IPS-11a (cell line): Measurements from ENCODE around the gene MDN1.
"Not testable (repeated sequence)": the region's sequence is repeated elsewhere in the genome, so short reads cannot be mapped to it uniquely, and the experiment has no call there.

Experiments
- H3K4me3 ChIP-seq: one replicate; pipeline ENCODE4 v1.5.1; 2013; ENCODE audit warnings: low read depth, low read length, control low read depth

MDN1 gene

DNA sequence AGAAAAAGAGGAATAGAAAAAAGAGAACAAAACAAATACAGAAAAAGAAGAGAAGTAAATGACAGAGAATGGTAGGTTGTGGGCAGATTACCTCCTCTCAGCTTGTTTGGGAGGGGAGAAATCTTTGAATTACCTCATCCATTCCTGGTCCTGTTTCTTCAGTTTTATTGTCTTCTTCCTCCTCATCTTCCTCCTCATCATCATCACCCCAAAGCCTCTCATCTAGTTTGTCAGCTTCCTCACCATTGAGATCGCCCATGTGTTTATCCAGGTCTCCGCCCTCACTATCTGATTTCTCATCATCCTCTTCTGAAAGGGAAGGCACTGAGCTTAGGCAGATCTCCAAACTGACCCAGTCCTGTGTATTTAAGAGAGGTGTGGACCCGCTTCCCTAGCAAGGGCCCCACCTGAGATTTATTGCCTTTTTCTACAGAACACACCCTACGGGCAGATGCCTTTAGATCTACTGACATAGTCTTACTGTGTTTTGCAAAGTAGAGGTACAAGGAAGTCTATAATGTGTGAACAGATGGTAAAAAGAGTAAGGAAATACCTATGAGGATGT lies 156.9 kb downstream of the MDN1 start:
- H3K4me3 ChIP-seq, result no peak overlapping the region

GRCh38 chr6:89661559-89661958 lies 158.0 kb downstream of the MDN1 start:
- H3K4me3 ChIP-seq, result no peak overlapping the region

DNA sequence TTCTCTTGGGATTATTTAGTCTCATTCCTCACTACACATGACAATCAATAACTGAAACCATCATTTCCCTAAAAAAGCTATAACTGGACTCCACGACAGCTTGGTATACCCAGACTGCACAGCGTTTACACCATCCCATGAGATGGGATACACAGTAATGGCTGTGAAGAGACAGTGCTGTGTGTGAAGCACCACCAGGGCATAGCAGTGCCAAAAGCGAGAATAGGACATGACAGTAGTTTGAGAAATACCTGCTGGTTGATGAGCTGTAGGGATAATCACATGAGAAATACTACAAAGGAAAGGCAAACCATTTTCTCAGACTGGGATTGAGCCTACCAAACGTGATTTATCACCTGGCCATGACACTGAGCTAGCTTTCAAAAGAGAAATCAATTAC lies 158.6 kb downstream of the MDN1 start:
- H3K4me3 ChIP-seq, result no peak overlapping the region

GRCh38 chr6:89657445-89658158 lies 162.0 kb downstream of the MDN1 start:
- H3K4me3 ChIP-seq, result no peak overlapping the region

- H3K4me3 ChIP-seq, result no peak overlapping the region
Measured at GRCh38 chr6:89655122-89655521, 164.5 kb downstream of the MDN1 start.

- H3K4me3 ChIP-seq, result no peak overlapping the region
Measured at GRCh38 chr6:89650579-89650978, 169.0 kb downstream of the MDN1 start.

- no peak overlapping the region for H3K4me3 ChIP-seq
Measured at GRCh38 chr6:89649682-89650081, 169.9 kb downstream of the MDN1 start.

- H3K4me3 ChIP-seq, result no peak overlapping the region
Measured at GRCh38 chr6:89644864-89645263, 174.7 kb downstream of the MDN1 start.

DNA sequence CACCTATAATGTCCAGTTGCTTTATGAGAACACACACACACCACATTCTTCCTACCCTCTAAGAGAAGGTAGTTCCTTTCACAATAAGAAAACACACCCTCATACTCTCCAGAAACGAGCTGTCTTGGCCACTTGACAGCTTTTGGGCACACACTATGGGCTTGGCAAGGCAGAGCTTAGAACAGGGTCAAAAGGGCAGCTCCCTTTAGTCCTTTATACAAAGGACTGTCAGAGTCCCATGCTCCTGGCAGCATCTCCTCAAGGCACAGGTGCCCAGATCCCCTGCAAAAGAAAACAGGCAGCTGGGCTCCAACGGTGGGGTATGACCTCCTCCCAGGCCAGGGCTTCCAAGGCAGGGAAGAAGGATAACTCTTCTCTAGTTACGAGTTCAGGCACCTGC lies 176.2 kb downstream of the MDN1 start:
- H3K4me3 ChIP-seq, result no peak overlapping the region

DNA sequence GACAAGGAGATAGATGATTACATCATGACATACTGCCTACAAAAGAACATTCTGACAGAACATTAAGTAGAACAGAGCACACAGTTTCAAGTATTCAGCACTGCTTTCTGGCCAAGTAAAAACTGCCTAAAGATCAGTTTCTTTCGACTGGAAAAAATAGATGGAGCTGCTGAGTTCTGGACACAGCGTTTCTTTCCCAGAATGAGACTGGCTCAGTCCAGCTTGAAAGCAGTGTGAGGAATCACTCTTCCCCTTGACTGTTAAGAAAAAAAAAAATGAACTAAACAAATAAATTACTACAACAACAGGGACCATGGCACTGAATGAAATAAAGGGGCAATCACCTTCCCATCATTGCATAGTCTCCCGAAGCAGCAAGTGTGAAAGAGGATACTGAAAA lies 176.6 kb downstream of the MDN1 start:
- H3K4me3 ChIP-seq, result no peak overlapping the region

GRCh38 chr6:89641581-89641980 lies 178.0 kb downstream of the MDN1 start:
- not testable (repeated sequence) for H3K4me3 ChIP-seq

- H3K4me3 ChIP-seq, result no peak overlapping the region
Measured at GRCh38 chr6:89640804-89641203, 178.8 kb downstream of the MDN1 start.

- H3K4me3 ChIP-seq, result peak within 1 kb of the TSS; percentile 84
Measured at GRCh38 chr6:89638320-89639195, 181.0 kb downstream of the MDN1 start, which contains the start of gene LYRM2. Gene LYRM2 (minus strand): TSS chr6:89638747. CDS start chr6:89638716, 31 bp downstream.

DNA sequence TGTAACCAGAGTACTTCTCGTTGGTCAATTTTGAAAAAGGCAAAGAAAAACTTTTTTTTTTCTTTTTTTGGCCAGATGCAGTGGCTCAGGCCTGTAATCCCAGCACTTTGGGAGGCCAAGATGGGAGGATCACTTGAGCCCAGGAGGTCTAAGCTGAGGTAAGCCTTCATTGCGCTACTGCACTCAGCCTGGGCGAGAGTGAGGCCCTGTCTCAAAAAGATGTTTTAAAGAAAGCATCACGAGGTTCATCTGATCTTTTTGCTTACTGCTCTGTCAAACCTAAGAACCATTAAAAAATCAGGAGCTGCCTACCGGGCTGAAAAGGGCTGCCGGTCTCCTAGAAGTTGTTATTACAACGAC lies 181.7 kb downstream of the MDN1 start:
- peak overlapping the region; percentile 84 for H3K4me3 ChIP-seq

DNA sequence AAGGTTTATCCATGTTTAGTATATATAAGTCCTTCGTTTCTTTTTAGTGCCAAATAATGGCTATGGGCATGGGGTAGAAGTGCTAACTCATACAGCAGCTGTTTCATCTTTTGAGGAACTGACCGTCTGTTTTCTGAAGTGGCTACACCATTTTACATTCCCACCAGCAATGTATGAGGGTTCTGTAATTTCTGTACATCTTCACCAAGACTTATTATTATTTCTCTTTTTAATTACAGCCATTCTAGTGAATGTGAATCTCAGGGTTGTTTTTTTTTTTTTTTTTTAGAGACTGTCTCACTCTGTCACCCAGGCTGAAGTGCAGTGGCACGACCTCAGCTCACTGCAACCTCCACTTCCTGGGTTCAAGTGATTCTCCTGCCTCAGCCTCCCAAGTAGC lies 183.2 kb downstream of the MDN1 start:
- H3K4me3 ChIP-seq, result not testable (repeated sequence)

DNA sequence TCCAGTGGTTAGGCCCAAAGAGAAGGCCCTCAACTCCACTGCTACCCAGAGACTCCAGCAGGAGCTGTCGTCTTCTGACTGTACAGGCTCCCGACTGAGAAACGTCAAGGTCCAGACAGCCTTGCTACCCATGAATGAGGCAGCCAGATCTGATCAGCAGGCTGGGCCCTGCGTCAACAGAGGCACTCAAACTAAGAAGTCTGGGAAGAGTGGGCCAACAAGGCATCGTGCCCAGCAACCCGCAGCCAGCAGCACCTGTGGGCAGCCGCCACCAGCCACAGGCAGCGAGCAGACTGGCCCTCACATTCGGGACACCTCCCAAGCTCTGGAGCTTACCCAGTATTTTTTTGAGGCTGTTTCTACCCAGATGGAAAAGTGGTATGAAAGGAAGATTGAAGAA lies 189.1 kb downstream of the MDN1 start:
- no peak overlapping the region for H3K4me3 ChIP-seq

GRCh38 chr6:89623749-89624148 lies 195.8 kb downstream of the MDN1 start:
- no peak overlapping the region for H3K4me3 ChIP-seq

- no peak overlapping the region for H3K4me3 ChIP-seq
Measured at GRCh38 chr6:89619567-89619966, 200.0 kb downstream of the MDN1 start.

DNA sequence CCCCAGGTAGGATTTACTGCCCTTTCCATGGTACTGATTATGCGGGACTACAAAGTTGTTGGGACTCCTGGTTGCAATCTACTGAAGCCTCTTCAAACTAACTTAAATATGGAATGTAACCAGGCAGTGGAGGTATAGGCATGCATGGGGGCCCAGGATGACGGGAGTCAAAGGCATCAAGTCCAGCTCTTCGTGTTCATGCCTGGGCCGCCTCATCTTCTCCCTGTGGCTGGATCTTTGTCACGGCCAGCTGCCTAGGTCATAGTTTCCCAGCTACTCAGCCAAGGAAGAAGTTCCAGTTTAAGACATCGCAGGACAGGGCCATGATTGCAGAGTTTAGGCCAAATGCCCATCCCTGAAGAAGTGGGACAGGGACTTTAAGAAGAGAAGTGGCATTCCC lies 201.6 kb downstream of the MDN1 start:
- no peak overlapping the region for H3K4me3 ChIP-seq

- H3K4me3 ChIP-seq, result no peak overlapping the region
Measured at GRCh38 chr6:89616531-89616930, 203.1 kb downstream of the MDN1 start.

DNA sequence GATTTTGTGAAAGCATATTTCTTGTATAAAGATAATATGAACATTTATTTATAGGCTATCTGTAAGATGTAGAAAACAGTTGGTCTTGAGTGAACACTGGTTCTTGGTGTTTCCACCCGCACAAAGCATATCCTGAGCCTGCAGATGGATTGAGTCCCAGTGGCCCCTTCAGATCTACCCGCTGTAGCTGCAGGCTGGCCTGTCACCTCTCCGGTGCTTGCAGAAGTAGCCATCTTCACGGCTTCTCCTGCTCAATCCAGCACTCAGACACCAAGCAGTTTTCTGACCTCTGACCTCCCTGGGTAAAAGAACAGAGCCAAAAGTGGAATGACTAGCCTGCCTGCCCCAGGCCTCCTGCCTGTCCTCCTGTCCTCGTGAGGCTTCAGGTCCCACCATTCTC lies 203.7 kb downstream of the MDN1 start:
- no peak overlapping the region for H3K4me3 ChIP-seq

- no peak overlapping the region for H3K4me3 ChIP-seq
Measured at GRCh38 chr6:89613790-89614189, 205.8 kb downstream of the MDN1 start.
